ENCODE measurements around the gene VIPR2.
"Not testable (repeated sequence)": the region's sequence is repeated elsewhere in the genome, so short reads cannot be mapped to it uniquely, and the experiment has no call there.

DNA sequence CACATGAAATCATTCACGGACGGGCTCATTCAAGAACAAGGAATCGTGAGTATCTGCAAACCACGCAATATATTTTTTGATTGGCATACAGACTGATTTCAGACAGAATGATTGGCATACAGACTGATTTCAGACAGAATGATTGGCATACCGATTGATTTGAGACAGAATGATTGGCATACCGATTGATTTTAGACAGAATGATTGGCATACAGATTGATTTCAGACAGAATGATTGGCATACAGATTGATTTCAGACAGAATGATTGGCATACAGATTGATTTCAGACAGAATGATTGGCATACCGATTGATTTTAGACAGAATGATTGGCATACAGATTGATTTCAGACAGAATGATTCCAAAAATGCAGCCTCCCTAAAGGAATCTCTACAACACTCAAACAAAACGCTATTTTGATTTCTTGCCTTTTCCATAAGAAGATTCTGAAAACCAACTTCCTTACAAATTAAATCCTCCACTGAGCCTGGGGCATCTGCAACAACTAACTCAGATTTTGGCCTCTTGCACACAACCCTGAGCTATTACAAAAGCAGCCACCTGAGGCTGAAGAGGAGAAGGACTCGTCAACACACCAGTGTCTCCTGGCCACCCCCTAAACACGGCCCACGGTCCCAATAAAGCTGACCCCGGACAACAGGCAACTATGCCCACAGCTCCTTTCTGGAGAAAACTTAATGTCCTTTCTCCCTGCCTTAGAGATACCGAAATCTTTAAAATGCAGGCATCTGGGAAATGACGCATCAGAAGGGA is 11.8 kb downstream of the VIPR2 start:
- TF ChIP-seq, protein P1, sequence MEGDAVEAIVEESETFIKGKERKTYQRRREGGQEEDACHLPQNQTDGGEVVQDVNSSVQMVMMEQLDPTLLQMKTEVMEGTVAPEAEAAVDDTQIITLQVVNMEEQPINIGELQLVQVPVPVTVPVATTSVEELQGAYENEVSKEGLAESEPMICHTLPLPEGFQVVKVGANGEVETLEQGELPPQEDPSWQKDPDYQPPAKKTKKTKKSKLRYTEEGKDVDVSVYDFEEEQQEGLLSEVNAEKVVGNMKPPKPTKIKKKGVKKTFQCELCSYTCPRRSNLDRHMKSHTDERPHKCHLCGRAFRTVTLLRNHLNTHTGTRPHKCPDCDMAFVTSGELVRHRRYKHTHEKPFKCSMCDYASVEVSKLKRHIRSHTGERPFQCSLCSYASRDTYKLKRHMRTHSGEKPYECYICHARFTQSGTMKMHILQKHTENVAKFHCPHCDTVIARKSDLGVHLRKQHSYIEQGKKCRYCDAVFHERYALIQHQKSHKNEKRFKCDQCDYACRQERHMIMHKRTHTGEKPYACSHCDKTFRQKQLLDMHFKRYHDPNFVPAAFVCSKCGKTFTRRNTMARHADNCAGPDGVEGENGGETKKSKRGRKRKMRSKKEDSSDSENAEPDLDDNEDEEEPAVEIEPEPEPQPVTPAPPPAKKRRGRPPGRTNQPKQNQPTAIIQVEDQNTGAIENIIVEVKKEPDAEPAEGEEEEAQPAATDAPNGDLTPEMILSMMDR (IDR thresholded peaks at IDR 0.05): not testable (repeated sequence)
- not testable (repeated sequence) for TF ChIP-seq POLR2A (IDR thresholded peaks at IDR 0.05)
